ENCODE measurements around the gene DCLRE1C.
"Not testable (repeated sequence)": the region's sequence is repeated elsewhere in the genome, so short reads cannot be mapped to it uniquely, and the experiment has no call there.

The DCLRE1C gene

GRCh38 chr10:14925268-14925667, 28.6 kb downstream of the DCLRE1C start:
- TF ChIP-seq EZH2 (IDR thresholded peaks at IDR 0.05) (no peak), POLR2AphosphoS5 (IDR thresholded peaks at IDR 0.05; ENCODE audit: borderline replicate concordance, low read depth, low read length) (no peak)
- no peaks in the 10 kb centered on the region for H3K36me3 ChIP-seq (ENCODE audit: insufficient read depth, low read length)
- H3K9ac ChIP-seq (ENCODE audit: insufficient read length), result no peak overlapping the region
- H3K4me3 ChIP-seq, result no peak overlapping the region
- H3K27ac ChIP-seq, result no peak overlapping the region
- DNase-seq (ENCODE audit: low read depth, low spot score), result no peak
- no peaks in the 10 kb centered on the region for H3K9me3 ChIP-seq (ENCODE audit: low read depth, low read length)

GRCh38 chr10:14924013-14924412, 29.9 kb downstream of the DCLRE1C start:
- H3K27ac ChIP-seq, result no peak overlapping the region
- TF ChIP-seq POLR2AphosphoS5 (IDR thresholded peaks at IDR 0.05; ENCODE audit: borderline replicate concordance, low read depth, low read length) (no peak), FOXP2 (optimal IDR thresholded peaks at IDR 0.05; ENCODE audit: control extremely low read depth, extremely low read length, insufficient read depth) (no peak), EZH2 (IDR thresholded peaks at IDR 0.05) (no peak)
- no peak overlapping the region for H3K9ac ChIP-seq (ENCODE audit: insufficient read length)
- no peak for DNase-seq (ENCODE audit: low read depth, low spot score)
- H3K36me3 ChIP-seq (ENCODE audit: insufficient read depth, low read length), result peaks cover 6% of the 10 kb centered on the region; the same call in 1 of the 2 replicates
- H3K4me3 ChIP-seq, result no peak overlapping the region
- H3K9me3 ChIP-seq (ENCODE audit: low read depth, low read length), result no peaks in the 10 kb centered on the region

GRCh38 chr10:14918964-14919363, 34.9 kb downstream of the DCLRE1C start:
- no peak for TF ChIP-seq EZH2 (IDR thresholded peaks at IDR 0.05)
- TF ChIP-seq POLR2AphosphoS5 (IDR thresholded peaks at IDR 0.05; ENCODE audit: borderline replicate concordance, low read depth, low read length), result no peak
- no peak for TF ChIP-seq FOXP2 (optimal IDR thresholded peaks at IDR 0.05; ENCODE audit: control extremely low read depth, extremely low read length, insufficient read depth)
- Histone ChIP-seq H3K36me3 (ENCODE audit: insufficient read depth, low read length) (peaks cover 43% of the 10 kb centered on the region), H3K27ac (no peak overlapping the region), H3K9ac (ENCODE audit: insufficient read length) (no peak overlapping the region), H3K4me3 (no peak overlapping the region), H3K9me3 (ENCODE audit: low read depth, low read length) (no peaks in the 10 kb centered on the region)
- no peak for DNase-seq (ENCODE audit: low read depth, low spot score)

DNA sequence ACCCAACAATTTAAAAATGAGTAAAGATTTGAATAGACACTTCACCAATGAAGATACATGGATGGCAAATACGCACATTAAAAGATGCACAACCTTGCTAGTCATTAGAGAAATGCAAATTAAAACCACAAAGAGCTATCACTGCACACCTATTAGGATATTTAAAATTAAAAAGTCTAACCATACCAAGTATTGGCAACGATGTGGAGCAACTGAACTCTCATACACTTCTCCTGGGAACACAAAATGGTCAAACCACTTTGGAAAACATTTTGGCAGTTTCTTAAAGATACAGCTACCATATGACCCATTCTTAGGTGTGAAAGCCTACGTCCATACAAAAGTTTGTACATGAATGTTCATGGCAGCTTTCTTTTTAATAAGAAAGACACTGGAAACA, 36.1 kb downstream of the DCLRE1C start:
- no peak overlapping the region for H3K4me3 ChIP-seq
- TF ChIP-seq EZH2 (IDR thresholded peaks at IDR 0.05) (no peak), POLR2AphosphoS5 (IDR thresholded peaks at IDR 0.05; ENCODE audit: borderline replicate concordance, low read depth, low read length) (no peak), FOXP2 (optimal IDR thresholded peaks at IDR 0.05; ENCODE audit: control extremely low read depth, extremely low read length, insufficient read depth) (no peak)
- H3K9me3 ChIP-seq (ENCODE audit: low read depth, low read length), result no peaks in the 10 kb centered on the region
- no peak overlapping the region for H3K27ac ChIP-seq
- DNase-seq (ENCODE audit: low read depth, low spot score), result no peak
- H3K9ac ChIP-seq (ENCODE audit: insufficient read length), result no peak overlapping the region
- H3K36me3 ChIP-seq (ENCODE audit: insufficient read depth, low read length), result peaks cover 44% of the 10 kb centered on the region

DNA sequence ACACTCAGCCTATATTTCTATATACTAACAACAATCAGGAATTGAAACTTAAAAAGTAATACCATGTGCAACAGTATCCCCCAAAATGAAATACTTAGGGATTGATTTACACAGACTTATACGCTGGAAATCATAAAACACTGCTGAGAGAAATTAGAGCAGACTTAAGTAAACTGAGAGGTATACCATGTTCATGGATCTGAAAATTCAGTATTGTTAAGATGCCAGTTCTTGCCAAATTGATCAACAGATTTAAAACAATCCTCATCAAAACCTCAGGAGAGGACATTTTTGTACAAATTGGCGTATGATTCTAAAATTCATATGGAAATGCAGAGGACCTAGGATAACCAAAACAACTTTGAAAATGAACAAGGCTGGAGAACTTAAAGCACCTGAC, 37.3 kb downstream of the DCLRE1C start:
- no peaks in the 10 kb centered on the region for H3K9me3 ChIP-seq (ENCODE audit: low read depth, low read length)
- TF ChIP-seq FOXP2 (optimal IDR thresholded peaks at IDR 0.05; ENCODE audit: control extremely low read depth, extremely low read length, insufficient read depth) (no peak), POLR2AphosphoS5 (IDR thresholded peaks at IDR 0.05; ENCODE audit: borderline replicate concordance, low read depth, low read length) (no peak), EZH2 (IDR thresholded peaks at IDR 0.05) (no peak)
- no peak overlapping the region for H3K27ac ChIP-seq
- DNase-seq (ENCODE audit: low read depth, low spot score), result no peak
- no peak overlapping the region for H3K9ac ChIP-seq (ENCODE audit: insufficient read length)
- H3K4me3 ChIP-seq, result no peak overlapping the region
- peaks cover 48% of the 10 kb centered on the region for H3K36me3 ChIP-seq (ENCODE audit: insufficient read depth, low read length)

GRCh38 chr10:14911801-14912200, 42.1 kb downstream of the DCLRE1C start:
- no peak for DNase-seq (ENCODE audit: low read depth, low spot score)
- peaks cover 61% of the 10 kb centered on the region for H3K36me3 ChIP-seq (ENCODE audit: insufficient read depth, low read length)

GRCh38 chr10:14910953-14911352, 42.9 kb downstream of the DCLRE1C start:
- H3K27ac ChIP-seq, result no peak overlapping the region
- H3K36me3 ChIP-seq (ENCODE audit: insufficient read depth, low read length), result peaks cover 62% of the 10 kb centered on the region
- no peak for DNase-seq (ENCODE audit: low read depth, low spot score)
- no peak overlapping the region for H3K4me3 ChIP-seq
- no peak for TF ChIP-seq FOXP2 (optimal IDR thresholded peaks at IDR 0.05; ENCODE audit: control extremely low read depth, extremely low read length, insufficient read depth)
- TF ChIP-seq POLR2AphosphoS5 (IDR thresholded peaks at IDR 0.05; ENCODE audit: borderline replicate concordance, low read depth, low read length), result no peak
- TF ChIP-seq EZH2 (IDR thresholded peaks at IDR 0.05), result no peak
- H3K9ac ChIP-seq (ENCODE audit: insufficient read length), result no peak overlapping the region
- no peaks in the 10 kb centered on the region for H3K9me3 ChIP-seq (ENCODE audit: low read depth, low read length)

More at GRCh38 chr10:14911801-14912200, 42.1 kb downstream of the DCLRE1C start:
- Histone ChIP-seq H3K9ac (ENCODE audit: insufficient read length) (no peak overlapping the region), H3K4me3 (no peak overlapping the region), H3K9me3 (ENCODE audit: low read depth, low read length) (no peaks in the 10 kb centered on the region), H3K27ac (no peak overlapping the region)
- no peak for TF ChIP-seq FOXP2 (optimal IDR thresholded peaks at IDR 0.05; ENCODE audit: control extremely low read depth, extremely low read length, insufficient read depth)

DNA sequence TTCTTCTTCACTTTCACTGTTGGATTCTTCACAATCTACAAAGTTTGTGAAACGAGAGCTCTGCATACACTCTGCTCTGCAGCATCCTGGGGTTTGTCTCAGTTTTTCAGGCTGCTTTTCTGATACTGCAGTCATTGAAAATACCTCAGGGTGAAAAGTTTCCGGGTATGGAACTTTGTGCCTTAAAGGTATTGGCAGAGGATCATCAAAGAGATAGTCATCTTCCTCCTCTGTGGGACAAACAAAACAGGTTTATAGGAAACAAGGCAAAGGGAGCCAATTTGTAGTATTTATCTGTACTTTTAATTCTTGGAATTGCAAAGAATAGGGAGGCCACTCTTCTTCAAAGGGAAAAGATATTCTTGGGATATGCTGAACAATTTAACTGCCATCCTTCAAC, 44.8 kb downstream of the DCLRE1C start:
- Histone ChIP-seq H3K4me3 (no peak overlapping the region), H3K36me3 (ENCODE audit: insufficient read depth, low read length) (peaks cover 66% of the 10 kb centered on the region), H3K9ac (ENCODE audit: insufficient read length) (no peak overlapping the region), H3K9me3 (ENCODE audit: low read depth, low read length) (no peaks in the 10 kb centered on the region), H3K27ac (no peak overlapping the region)
- no peak for TF ChIP-seq EZH2 (IDR thresholded peaks at IDR 0.05)
- TF ChIP-seq FOXP2 (optimal IDR thresholded peaks at IDR 0.05; ENCODE audit: control extremely low read depth, extremely low read length, insufficient read depth), result no peak
- TF ChIP-seq POLR2AphosphoS5 (IDR thresholded peaks at IDR 0.05; ENCODE audit: borderline replicate concordance, low read depth, low read length), result no peak
- DNase-seq (ENCODE audit: low read depth, low spot score), result no peak

DNA sequence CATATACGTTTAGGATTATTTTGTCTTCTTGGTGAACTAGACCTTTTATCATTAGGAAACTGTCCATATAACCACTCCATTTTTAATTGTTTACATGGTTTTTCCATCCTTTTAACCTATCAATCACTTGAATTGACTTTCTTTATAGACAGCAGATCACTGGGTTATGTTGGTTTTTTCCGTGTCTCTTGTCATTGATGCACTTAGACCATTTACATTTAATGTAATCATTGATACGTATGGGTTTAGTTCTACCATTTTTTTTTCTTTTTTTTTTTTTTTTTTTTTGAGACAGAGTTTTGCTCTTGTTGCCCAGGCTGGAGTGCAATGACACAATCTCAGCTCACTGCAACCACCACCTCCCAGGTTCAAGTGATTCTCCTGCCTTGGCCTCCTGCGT, 46.3 kb downstream of the DCLRE1C start:
- not testable (repeated sequence) for H3K9ac ChIP-seq (ENCODE audit: insufficient read length); H3K9me3 ChIP-seq (ENCODE audit: low read depth, low read length); DNase-seq (ENCODE audit: low read depth, low spot score); H3K27ac ChIP-seq; H3K4me3 ChIP-seq
- H3K36me3 ChIP-seq (ENCODE audit: insufficient read depth, low read length), result peaks cover 64% of the 10 kb centered on the region

Data from SK-N-MC (cell line).